Esophagus muscularis mucosa (tissue), 4 donors: ENCODE data around the gene PDGFA.

Experiments used
- CTCF ChIP-seq, 3 experiments: fragments of 200-600 bp in 2 of 3; fragments of 450-650 bp in 1 of 3; sonication (generic) in 2 of 3; IDR thresholded peaks; one replicate each; pipeline ENCODE4 v1.5.1; 2017 to 2019; ENCODE audit warnings: antibody characterized with exemption in 3 of 3, mild to moderate bottlenecking in 2 of 3, moderate library complexity in 1 of 3
- EP300 ChIP-seq: sonication (generic); formaldehyde crosslinking; IDR thresholded peaks from one replicate; pipeline ENCODE4 v1.6.1; 2017; ENCODE audit warnings: antibody characterized with exemption
- POLR2A ChIP-seq: fragments of 450-650 bp; IDR thresholded peaks from one replicate; pipeline ENCODE4 v1.6.1; 2017; ENCODE audit warnings: antibody characterized with exemption, moderate library complexity, mild to moderate bottlenecking, low read depth
- POLR2AphosphoS5 ChIP-seq, 2 donors: sonication (generic); formaldehyde crosslinking; IDR thresholded peaks; one replicate each; pipeline ENCODE4 v1.6.1; 2017; ENCODE audit warnings: antibody characterized with exemption in 2 of 2

- no peak for TF ChIP-seq CTCF (IDR thresholded peaks at IDR 0.05)
- no peak for TF ChIP-seq POLR2AphosphoS5 (IDR thresholded peaks at IDR 0.05)
- no peak for TF ChIP-seq POLR2A
- no peak for TF ChIP-seq EP300
Observed at GRCh38 chr7:483656-484355, 35.8 kb downstream of the PDGFA start.
